NCI-H2196 (cell line): ENCODE measurements around the gene TTC17.
"Not testable (repeated sequence)": the region's sequence is repeated elsewhere in the genome, so short reads cannot be mapped to it uniquely, and the experiment has no call there.

ENCODE experiments used
- DNase-seq: peaks from one replicate; lab custom pipeline; 2025; ENCODE audit not compliant: unreplicated experiment; lab: John Stamatoyannopoulos, UW

The TTC17 gene

DNA sequence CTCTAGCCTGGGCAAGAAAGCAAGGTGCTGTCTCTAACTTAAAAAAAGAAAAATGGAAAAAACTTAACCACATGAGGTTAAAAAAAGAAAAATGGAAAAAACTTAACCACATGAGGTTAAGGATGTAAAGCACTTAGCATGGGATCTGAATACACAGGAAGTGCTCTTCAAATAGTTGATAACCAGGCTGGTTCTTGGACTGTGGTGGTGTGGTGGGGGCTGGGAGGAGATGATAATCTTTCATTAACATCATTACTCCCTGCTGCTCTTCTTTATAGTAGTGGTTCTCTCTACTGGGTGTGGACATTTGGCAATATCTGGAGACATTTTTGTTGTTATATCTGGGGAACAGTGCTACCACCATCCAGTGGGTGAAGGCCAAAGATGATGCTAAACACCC is 88.4 kb downstream of the TTC17 start:
- DNase-seq, result no peak

DNA sequence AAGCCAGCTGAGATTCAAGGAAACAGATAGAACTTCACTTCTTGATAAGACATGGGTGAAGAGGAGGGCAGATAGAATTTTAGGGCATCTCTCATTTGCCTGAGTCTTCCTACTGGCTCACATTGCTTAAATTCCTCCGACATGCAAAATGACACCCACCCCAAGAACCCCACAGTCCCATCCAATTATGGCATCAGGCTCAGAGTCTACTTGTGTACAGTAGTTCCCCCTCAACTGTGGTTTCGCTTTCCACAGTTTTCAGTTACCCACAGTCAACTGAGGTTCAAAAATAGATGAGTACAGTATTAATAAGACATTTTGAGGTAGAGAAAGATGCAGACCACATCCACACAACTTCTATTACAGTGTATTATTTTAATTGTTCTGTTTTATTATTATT is 99.8 kb downstream of the TTC17 start:
- DNase-seq, result no peak

DNA sequence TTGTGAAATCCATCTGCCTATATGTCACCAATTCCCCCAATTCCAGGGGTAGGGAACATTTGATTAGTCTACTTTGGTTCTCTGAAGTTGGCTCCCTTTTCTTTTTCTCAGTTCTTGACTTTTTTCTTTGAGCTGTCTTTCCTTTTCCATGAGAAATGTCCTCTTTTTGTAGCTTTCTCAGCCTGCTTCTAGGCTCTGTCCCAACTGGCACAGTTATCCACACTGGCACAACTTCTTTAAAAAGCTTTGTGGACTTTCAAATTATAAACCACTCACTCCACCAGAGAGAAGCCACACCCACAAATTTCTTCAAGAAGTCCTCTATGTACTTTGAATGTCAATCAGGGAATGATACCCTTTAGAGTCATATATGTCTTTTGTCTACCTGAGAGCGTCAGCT is 100.5 kb downstream of the TTC17 start:
- DNase-seq, result no peak

DNA sequence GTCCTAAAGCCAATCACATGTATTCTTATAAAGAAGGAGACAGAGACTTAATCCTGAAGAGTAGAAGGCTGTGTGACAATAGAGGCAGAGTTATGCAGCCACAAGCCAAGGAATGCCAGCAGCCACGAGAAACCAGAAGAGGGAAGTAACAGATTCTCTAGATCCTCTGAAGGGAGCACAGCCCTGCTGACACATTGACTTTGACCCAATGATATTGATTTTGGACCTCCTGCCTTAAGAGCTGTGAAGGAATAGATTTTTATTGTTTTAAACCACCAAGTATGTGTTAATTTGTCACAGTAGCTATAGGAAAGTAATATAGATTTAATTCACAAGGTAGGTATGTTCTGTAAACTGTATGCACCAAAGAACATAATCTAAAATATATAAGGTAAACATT is 103.6 kb downstream of the TTC17 start:
- no peak for DNase-seq

DNA sequence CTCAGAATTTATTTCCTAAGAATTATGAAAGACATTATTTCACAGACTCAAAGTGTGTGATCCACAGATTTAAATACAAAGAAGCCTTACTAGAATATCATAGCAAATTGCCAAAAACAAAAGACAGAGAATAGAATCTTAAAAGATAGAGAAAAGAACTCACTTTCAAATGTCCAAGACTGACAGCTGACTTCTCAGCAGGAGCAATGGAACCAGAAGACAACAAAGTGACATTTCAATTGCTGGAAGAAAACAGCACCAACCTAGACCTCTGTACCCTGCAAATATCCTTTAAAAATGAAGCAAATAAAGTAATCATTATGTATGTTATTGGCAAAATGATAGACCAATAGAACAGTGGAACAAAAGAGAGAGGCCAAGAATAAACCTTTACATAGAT is 109.2 kb downstream of the TTC17 start:
- DNase-seq, result no peak

DNA sequence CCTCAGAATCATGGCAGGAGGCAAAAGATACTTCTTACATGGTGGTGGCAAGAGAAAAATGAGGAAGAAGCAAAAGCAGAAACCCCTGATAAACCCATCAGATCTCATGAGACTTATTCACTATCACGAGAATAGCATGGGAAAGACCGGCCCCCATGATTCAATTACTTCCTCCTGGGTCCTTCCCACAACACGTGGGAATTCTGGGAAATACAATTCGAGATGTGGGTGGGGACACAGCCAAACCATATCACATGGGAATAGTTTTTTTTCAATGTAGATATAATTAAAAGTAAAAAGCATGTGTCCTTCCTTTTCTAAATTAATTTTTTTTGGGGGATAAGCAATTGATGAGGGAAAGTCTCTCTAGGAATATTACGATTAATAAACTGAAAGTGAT is 118.8 kb downstream of the TTC17 start:
- DNase-seq, result not testable (repeated sequence)

DNA sequence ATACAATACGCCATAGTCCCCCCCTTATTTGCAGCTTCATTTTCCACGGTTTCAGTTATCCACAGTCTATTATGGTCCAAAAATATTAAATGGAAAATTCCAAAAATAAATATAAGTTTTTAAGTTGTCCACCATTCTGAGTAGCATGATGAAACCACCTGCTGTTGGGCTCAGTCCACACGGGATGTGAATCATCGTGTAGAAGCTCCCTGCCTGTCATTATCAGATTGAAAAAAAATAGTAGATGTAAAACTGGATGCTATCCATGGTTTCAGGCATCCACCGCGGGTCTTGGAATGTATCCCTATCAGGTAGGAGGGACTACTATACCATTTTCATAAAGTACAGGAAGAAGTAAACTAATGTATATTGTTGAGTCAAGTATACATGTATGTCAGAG is 127.4 kb downstream of the TTC17 start:
- DNase-seq, result no peak

DNA sequence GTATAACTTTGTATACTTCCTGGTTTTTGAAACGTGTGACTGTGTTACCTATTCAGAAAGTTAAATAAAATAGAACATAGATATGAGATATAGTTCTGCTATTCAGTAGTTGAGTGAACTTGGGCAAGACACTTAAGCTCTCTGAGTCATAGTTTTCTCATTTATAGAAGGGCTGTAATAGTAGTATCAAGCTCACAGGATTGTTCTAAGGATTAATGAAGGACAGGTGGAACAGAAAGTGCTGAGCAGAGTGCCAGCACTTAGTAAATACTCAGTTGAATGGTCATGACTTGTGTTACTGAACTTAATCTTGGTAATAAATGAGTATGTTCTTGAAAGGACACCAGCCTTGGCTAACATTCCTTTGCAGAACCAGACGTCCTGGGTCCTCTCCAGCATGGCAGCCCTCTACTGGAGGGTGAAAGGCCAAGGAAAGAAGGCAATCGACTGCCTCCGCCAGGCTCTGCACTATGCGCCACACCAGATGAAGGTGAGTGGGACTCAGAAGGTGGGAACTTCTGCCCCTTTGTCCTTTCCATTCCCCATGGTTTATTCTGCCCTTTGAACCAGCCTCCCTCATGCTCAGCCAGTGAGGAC is 131.2 kb downstream of the TTC17 start:
- DNase-seq, result no peak

DNA sequence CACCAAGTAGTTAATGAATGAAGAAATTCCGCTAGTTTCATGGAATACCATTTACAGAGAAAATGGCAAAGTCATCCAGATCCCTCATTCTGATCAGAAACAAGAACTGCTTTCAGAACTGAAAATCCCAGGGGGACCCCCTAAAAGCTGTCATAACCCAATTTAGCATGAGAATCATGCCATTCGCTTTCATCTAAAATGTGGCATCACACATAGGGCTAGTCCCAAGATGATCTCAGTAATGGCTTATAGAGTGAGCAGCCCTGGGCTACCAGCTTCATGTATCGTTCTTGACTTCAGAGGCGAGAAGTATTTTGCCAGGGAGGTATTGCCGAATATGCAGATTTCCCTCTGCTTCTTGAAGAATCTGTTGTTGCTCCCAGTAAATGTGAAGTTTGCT is 134.0 kb downstream of the TTC17 start:
- no peak for DNase-seq

DNA sequence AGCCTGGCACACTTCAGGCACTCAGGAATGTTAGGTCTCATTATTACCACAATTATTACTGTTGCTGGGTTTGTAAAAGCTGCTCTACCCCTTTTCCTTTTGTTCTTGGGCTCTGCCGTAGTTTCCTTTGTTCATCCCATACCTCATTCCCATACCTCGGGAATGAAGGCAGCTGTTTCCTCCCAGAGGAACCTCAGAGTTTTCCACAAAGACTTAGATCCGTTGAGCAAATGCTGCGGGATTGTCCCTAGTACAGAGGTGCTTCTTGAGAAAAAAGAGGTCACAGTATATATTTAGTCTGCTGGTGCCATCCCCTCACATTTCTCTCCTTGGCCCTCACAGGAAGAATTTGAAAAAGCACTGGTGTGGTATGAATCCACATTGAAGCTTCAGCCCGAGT is 134.7 kb downstream of the TTC17 start:
- DNase-seq, result no peak

DNA sequence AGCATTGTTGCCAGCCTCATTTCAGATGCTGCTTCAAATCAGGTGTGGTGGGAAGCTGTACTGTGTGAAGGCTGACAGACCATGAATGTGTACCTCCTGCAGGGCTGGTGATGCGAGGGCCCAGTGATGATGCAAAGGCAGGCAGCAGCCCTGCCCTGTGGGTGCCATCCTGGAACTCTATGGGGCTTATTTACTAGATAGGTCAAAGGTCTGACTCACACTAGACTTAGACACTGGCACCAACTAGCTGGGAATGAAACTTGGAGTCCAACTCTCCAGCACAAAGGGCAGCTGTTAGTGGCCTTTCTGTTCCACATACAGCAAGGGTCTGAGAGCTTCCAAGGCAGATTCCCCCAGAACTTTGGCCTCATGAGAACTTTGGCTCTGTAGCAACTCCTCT is 138.4 kb downstream of the TTC17 start:
- DNase-seq, result no peak

DNA sequence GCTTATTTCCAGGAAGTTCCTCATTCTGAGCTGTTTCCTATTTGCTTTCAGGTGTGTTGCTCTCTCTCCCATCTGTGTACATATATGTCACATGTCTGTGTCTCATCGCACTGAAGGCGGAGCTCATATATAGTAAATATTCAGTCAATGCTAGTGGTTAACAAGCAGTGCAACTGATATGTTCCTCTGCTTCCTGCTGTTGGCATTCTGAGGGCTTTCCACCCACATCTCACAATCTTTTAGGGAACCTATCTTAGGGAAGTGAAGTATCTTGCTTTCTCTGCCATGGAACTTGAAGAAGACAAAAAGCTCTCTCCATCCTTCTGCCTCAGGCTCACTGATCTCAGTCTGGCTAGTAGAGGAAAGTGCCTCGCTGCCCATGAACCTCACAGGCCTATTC is 139.8 kb downstream of the TTC17 start:
- DNase-seq, result no peak

DNA sequence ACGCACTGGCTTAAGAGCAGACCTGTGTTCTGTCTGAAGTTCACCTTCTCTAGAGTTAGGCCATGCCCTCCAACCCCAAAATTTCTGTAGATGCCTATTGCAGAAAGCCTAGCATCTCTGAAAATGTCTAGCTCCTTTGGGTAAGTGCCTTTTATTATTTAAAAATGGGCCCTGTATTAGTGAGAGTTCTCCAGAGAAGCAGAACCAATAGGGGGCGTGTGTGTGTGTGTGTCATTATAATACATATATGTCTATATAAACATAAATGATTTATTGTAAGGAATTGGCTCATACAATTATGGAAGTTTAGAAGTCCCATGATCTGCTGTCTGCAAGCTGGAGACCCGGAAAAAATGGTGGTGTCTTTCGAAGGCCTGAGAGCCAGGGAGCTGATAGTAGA is 144.7 kb downstream of the TTC17 start:
- no peak for DNase-seq

DNA sequence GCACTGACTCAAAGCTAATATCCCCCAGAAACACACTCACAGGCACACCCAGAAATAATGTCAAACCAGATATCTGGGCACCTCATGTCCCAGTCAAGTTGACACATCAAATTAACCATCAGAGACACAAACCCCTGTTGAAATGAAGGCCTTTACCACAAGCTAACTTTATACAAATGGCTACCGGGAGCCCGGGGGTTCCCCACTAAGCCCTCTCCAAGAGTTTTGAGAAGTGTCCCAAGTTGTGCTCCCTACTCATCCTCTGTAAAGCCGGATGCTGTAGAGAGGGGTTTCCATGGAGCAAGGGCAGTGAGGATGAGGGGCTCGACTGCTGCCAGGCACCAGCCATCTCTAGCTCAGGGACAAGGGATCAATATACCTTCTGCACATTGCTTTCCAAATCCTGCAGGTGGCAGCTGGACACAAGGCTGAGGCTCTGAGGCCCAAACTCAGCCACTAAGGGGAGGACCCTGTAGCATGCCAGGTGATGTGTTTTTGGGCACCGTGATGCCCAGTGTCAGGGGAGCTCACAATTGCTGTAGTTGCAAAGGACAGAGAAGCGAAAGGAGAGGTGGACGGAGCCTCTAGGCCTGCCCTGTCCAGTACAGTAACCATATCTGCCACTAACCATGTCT is 145.7 kb downstream of the TTC17 start:
- DNase-seq, result peak; percentile 37

DNA sequence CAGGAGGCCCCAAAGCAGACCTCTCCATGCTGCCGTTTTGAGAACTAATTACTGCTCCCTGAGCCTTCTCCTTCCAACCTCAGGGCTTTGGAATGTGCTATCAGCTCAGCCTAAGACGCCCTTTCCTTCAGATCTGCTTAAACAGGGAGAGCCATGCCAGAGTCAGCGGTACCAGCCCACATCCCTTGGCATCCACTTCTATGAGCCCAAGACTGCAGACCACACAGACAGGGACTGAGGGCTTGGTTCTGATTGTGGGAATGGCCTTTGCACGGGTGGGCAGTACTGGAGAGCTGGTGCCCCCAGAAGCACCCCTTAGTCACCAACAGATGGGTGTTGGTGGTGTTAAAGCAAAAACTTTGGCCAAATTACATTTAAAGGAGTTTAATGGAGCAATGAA is 146.5 kb downstream of the TTC17 start:
- DNase-seq, result no peak

DNA sequence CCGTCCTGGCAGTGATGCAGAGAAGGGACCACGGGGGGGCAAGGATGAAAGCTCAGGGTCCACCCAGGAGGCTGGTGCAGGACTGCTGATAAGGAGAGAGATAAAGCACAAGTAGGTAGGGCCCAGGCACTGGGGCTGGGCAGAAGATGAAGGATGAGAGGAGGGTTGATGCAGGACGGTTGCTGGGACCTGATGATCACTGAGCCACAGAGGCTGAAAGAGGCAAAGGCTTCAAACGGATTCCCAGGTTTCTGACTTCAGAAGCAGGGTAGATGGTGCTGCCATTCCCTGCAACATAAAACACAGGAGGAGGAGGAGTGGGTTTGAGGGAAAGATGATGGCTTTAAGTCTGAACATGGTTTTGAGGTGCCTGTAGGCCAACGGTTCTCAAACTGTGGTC is 148.5 kb downstream of the TTC17 start:
- DNase-seq, result no peak

DNA sequence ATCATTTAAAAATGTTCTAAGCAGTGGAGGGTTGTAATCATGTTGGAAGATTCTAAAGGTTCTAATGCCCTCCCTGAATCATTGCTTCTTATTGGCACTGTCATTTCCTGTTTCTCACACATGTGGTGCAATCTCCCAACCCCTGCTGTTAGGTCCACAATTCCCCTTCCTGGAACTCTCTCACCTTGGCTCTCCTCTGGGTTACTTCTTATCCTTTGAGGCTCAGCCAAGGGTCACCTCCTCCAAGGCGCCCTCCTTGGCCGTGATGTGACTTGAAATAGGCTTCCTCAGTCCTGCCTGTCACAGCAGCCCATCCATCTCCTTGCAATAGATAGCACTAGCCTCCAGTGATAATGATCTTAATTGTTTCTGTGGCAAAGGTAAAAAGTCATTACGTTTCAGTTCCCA is 149.8 kb downstream of the TTC17 start:
- DNase-seq, result no peak

DNA sequence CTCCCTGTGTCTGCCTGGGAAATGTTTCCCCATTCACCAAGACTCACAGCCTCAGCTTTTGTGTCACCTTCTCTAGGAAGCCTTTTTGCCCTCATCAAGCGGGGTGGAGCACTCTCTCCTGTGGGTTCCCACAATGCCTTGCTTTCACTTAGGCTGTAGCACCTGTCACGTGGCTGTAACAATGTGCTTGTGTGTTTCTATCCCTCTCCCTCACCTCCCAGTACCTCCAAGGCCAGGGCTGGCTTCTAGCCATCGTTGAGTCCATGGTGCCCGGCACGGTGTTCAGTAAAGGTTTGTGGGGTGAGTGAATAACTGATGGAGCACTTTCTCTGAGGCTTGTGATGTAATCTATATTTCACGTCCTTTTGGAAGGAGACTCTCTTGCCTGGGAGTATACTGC is 153.2 kb downstream of the TTC17 start:
- DNase-seq, result no peak

DNA sequence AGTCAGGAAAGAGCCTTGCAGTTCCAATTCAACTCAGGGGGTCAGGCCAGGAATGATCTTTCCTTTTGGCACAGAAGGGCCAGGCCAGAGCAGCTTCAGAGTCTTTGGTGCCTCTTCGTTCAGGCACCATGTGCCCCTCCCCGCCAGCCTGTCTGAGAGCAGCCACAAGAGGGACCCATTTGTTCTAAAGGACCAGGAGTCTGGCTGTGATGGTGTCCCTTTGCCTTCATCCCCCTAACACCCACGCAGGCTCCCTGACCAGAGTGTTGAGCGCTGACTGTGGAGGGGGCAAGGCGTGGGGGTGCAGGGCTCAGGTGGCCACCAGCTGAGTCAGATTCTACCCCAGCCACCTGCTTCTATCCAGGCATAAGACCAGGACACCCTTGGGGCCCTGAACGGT is 156.4 kb downstream of the TTC17 start:
- DNase-seq, result no peak

DNA sequence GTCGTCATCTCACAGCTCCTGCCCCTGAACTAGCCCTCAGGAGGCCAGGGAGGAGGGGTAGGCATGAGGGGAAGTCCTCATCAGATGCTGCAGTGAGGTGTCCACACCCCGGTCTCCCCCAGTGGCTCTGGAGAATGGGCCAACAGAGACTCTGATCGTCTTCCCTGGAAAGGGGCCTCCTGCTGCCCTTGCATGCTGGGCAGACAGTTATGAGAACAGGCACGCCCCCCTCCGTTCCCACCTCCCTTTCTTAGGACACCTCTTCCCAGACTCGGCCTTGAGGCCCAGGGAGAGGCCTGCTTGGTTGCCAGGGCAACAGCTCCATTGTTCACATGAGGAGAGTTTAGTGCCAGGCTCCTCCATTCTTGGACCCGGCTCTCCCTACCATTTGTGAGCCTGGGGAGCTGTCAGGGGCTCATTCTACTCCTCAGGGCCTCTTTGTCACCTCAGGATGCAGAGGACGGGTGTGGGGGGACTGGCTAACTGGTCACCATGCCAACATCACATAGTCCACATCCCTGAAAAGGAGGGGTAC is 157.7 kb downstream of the TTC17 start:
- DNase-seq, result no peak

DNA sequence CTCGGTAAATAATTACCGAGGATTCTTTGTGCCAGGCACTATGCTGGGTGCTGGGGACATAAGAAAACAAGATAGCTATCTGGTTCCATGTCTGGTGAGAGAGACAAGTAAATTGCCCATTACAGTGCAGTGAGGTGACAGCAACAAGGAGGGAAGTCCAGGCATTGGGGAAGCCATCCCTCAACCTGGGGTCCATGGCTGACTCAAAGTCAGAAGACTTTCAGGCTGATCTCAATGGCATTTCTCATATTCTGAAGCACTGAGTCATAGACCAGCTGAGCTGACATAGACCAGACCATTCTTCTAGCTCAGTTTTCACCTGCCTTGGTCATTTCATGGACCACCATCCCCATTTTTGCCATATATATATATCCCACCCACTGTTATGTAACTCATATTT is 158.8 kb downstream of the TTC17 start:
- no peak for DNase-seq

DNA sequence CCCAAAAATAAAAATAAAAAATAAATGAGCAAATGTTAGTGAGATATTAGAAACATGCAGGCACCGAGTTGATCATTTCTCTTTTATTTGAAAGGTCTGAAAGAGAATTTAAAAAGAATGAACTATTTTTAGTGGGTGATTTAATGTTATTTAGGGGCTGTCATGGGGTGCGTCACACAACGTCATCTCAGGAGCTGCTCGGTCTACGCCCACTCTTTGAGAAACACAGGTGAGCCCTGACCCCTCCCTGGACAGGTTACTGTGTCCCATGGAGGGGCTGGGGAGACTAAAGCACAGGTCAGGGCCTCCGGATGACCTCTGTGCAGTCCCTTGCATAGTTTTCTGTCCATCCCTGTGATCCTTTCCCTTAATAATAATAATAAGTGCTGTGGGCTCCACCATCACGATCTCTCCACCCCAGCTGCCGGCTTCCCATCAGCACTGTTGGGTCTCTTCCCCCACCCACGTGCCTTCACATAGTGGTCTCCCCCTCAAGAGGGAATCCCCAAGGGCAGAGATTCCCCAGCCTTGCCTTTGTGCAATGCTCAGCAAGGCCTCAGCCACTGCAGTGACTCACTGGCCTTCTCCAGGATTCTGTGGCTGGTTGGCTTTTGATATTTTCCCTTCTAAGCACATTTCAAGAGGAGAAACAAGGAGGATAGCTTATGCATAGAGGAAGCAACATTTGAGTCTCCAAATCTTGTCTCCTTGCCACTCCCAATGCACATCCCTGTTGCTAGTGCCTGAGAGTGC is 159.9 kb downstream of the TTC17 start:
- no peak for DNase-seq
